Natural killer cell (primary cell): ENCODE measurements around the gene STEAP1B. TPM values are rescaled to one million over a fixed set of nuclear protein-coding genes. Genes with fewer than 3 reads are reported as not detected.

Experiments used
- ATAC-seq, 3 donors: fragments of 150-1000 bp in 2 of 3; fragments of 200-7000 bp in 1 of 3; cut with Tn5 transposase; 1 replicate in 1 of 3; 2 replicates in 2 of 3; pipeline ENCODE4 v1.10.0; 2021; ENCODE audit warnings: mild to moderate bottlenecking in 2 of 3, moderate library complexity in 2 of 3
- DNase-seq, 2 donors: peaks; one replicate each; pipeline versions ENCODE4 v3.0.0 to v3.0.0-alpha.2; 2013 to 2021; ENCODE audit warnings: mixed read lengths in 1 of 2
- H3K27ac ChIP-seq: one replicate; pipeline ENCODE4 v1.5.1; 2013; ENCODE audit warnings: mild to moderate bottlenecking, low read length
- H3K27me3 ChIP-seq: one replicate; pipeline ENCODE4 v1.6.1; 2013; ENCODE audit warnings: low read length; ENCODE audit not compliant: control insufficient read depth, insufficient read depth
- H3K36me3 ChIP-seq: one replicate; pipeline ENCODE4 v1.6.1; 2013; ENCODE audit warnings: low read length; ENCODE audit not compliant: control insufficient read depth, insufficient read depth
- H3K4me1 ChIP-seq: one replicate; pipeline ENCODE4 v1.6.1; 2013; ENCODE audit warnings: low read length; ENCODE audit not compliant: control insufficient read depth, insufficient read depth
- H3K4me3 ChIP-seq: one replicate; pipeline ENCODE4 v1.5.1; 2013; ENCODE audit warnings: low read length
- H3K9me3 ChIP-seq: one replicate; pipeline ENCODE4 v1.6.1; 2013; ENCODE audit warnings: low read length; ENCODE audit not compliant: control insufficient read depth, insufficient read depth
- H3K27ac Mint-ChIP-seq, 2 donors: one replicate each; pipeline ENCODE4 v1.8.0; 2022; ENCODE audit warnings: mild to moderate bottlenecking in 2 of 2, mixed read lengths in 2 of 2, moderate library complexity in 1 of 2
- H3K27me3 Mint-ChIP-seq, 2 donors: one replicate each; pipeline ENCODE4 v1.8.0; 2022; ENCODE audit warnings: low read depth in 2 of 2, mixed read lengths in 2 of 2
- H3K36me3 Mint-ChIP-seq: one replicate; pipeline ENCODE4 v1.8.0; 2022; ENCODE audit warnings: mixed read lengths
- H3K4me1 Mint-ChIP-seq, 2 donors: one replicate each; pipeline ENCODE4 v1.8.0; 2022; ENCODE audit warnings: mixed read lengths in 2 of 2
- H3K4me3 Mint-ChIP-seq: one replicate; pipeline ENCODE4 v1.8.0; 2022; ENCODE audit warnings: mild to moderate bottlenecking, moderate library complexity, mixed read lengths
- H3K9me3 Mint-ChIP-seq, 2 donors: one replicate each; pipeline ENCODE4 v1.8.0; 2022; ENCODE audit warnings: mixed read lengths in 2 of 2
- CTCF ChIP-seq: fragments of 200-600 bp; IDR thresholded peaks from one replicate; pipeline ENCODE4 v1.8.0; 2022; ENCODE audit warnings: antibody characterized with exemption
- WGBS: methylation state at CpG from one replicate; pipeline ENCODE4 v1.1.7; 2013; ENCODE audit warnings: missing lambda C conversion rate; ENCODE audit not compliant: insufficient coverage; 5-methylcytosine and 5-hydroxymethylcytosine counted together
- intact Hi-C: fragments of 100-400 bp; cut with micrococcal nuclease; formaldehyde crosslinking; loops from one replicate; pipeline ENCODE4 v1.14.2; 2022
- total RNA-seq, 4 donors: library from RNA; stranded (reverse); fragments of 120-200 nt in 1 of 4; gene quantifications; one replicate each; pipeline versions ENCODE4 v1.2.3 to v1.2.4, GENCODE V29; 2013 to 2022

STEAP1B gene
- total RNA-seq, 3 donors from 2014 or later (not counting 1 experiment from before 2014, with no cell fraction given): 0.31 TPM; not detected in 2

GRCh38 chr7:22444181-22444971 lies 55.6 kb downstream of the STEAP1B start:
- Histone ChIP-seq H3K4me1 (peaks cover 10% of the 10 kb centered on the region), H3K27me3 (no peaks in the 10 kb centered on the region), H3K9me3 (no peaks in the 10 kb centered on the region), H3K36me3 (no peaks in the 10 kb centered on the region), H3K27ac (peak overlapping the region; percentile 40), H3K4me3 (no peak overlapping the region)
- ATAC-seq (no peak), DNase-seq (no peak)
- WGBS: 76% methylated on average over 11 of the region's 13 CpGs
- intact Hi-C loops: no loop called here
- Mint-ChIP-seq H3K27ac (no peak overlapping the region), H3K4me1 (no peaks in the 10 kb centered on the region), H3K27me3 (peaks cover 2 to 10% of the 10 kb centered on the region in 2 donors), H3K4me3 (no peak overlapping the region), H3K9me3 (no peaks in the 10 kb centered on the region), H3K36me3 (no peaks in the 10 kb centered on the region)
- TF ChIP-seq CTCF: no peak

GRCh38 chr7:22443370-22444180 lies 56.4 kb downstream of the STEAP1B start:
- peaks cover 10% of the 10 kb centered on the region for H3K4me1 ChIP-seq
- no peaks in the 10 kb centered on the region for H3K9me3 ChIP-seq
- Mint-ChIP-seq H3K27me3 (peaks cover 2 to 7% of the 10 kb centered on the region in 2 donors), H3K27ac (no peak overlapping the region), H3K36me3 (no peaks in the 10 kb centered on the region), H3K4me1 (no peaks in the 10 kb centered on the region), H3K9me3 (no peaks in the 10 kb centered on the region), H3K4me3 (no peak overlapping the region)
- no peaks in the 10 kb centered on the region for H3K36me3 ChIP-seq
- intact Hi-C loops: no loop called here
- H3K4me3 ChIP-seq: no peak overlapping the region
- no peak for TF ChIP-seq CTCF
- DNase-seq (no peak), ATAC-seq (no peak)
- H3K27me3 ChIP-seq: no peaks in the 10 kb centered on the region
- no peak overlapping the region for H3K27ac ChIP-seq
- 68% methylated on average over 7 of the region's 7 CpGs for whole genome bisulfite sequencing

DNA sequence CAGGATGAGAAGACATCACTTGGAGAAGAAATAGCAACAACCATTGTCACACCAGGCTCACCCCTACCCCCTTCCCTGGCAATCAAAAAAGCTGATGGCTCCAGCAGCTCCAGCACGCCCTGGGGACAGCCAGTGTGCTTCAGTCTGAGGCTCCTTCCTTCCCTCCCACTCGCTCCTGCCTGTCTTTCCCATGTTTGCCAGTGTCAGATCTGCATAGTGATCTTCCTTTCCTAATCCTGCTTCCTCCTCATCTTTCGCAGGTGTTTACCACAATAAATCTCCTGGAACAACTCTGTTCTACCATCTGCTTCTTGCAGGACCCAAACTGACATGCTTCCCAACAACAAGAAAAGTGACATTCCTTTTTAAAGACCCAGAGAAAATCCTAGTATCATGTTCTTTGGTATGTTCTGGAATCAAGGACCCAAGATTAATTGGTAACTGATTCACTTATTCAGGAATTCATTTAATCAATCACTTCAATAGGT lies 57.1 kb downstream of the STEAP1B start:
- intact Hi-C loops: no loop called here
- Mint-ChIP-seq H3K9me3 (no peaks in the 10 kb centered on the region), H3K27me3 (peaks cover 7 to 12% of the 10 kb centered on the region in 2 donors), H3K27ac (no peak overlapping the region), H3K36me3 (no peaks in the 10 kb centered on the region), H3K4me1 (no peaks in the 10 kb centered on the region), H3K4me3 (no peak overlapping the region)
- Histone ChIP-seq H3K4me3 (no peak overlapping the region), H3K27me3 (no peaks in the 10 kb centered on the region), H3K27ac (no peak overlapping the region), H3K9me3 (no peaks in the 10 kb centered on the region), H3K36me3 (no peaks in the 10 kb centered on the region), H3K4me1 (peaks cover 10% of the 10 kb centered on the region)
- DNase-seq (no peak), ATAC-seq (no peak)
- WGBS: 85% methylated on average over 3 of the region's 3 CpGs
- TF ChIP-seq CTCF: no peak
